Esophagus muscularis mucosa (tissue), 3 donors: ENCODE data around the gene DGCR6L.

Experiments used
- EP300 ChIP-seq: sonication (generic); formaldehyde crosslinking; IDR thresholded peaks from one replicate; pipeline ENCODE4 v1.6.1; 2017; ENCODE audit warnings: antibody characterized with exemption
- TF ChIP-seq, protein P1 (sequence below), 3 experiments: fragments of 200-600 bp in 2 of 3; fragments of 450-650 bp in 1 of 3; sonication (generic) in 2 of 3; IDR thresholded peaks; one replicate each; pipeline ENCODE4 v1.5.1; 2017 to 2019; ENCODE audit warnings: antibody characterized with exemption in 3 of 3, mild to moderate bottlenecking in 2 of 3, moderate library complexity in 1 of 3

- TF ChIP-seq, protein P1, sequence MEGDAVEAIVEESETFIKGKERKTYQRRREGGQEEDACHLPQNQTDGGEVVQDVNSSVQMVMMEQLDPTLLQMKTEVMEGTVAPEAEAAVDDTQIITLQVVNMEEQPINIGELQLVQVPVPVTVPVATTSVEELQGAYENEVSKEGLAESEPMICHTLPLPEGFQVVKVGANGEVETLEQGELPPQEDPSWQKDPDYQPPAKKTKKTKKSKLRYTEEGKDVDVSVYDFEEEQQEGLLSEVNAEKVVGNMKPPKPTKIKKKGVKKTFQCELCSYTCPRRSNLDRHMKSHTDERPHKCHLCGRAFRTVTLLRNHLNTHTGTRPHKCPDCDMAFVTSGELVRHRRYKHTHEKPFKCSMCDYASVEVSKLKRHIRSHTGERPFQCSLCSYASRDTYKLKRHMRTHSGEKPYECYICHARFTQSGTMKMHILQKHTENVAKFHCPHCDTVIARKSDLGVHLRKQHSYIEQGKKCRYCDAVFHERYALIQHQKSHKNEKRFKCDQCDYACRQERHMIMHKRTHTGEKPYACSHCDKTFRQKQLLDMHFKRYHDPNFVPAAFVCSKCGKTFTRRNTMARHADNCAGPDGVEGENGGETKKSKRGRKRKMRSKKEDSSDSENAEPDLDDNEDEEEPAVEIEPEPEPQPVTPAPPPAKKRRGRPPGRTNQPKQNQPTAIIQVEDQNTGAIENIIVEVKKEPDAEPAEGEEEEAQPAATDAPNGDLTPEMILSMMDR (IDR thresholded peaks at IDR 0.05): no peak
- TF ChIP-seq EP300: no peak
Observed at GRCh38 chr22:20354238-20354975, 34.5 kb upstream of the DGCR6L start.
